22Rv1 (cell line): ENCODE results near the gene DNM3.

ENCODE experiments used
- ZFX ChIP-seq: fragments of 450-650 bp; IDR thresholded peaks from 2 replicates; pipeline ENCODE4 v1.6.1; 2017; ENCODE audit warnings: antibody characterized with exemption, borderline replicate concordance
- TF ChIP-seq, protein P1 (sequence below): fragments of 450-650 bp; IDR thresholded peaks from 2 replicates; pipeline ENCODE4 v1.5.1; 2017; ENCODE audit warnings: mild to moderate bottlenecking

DNA sequence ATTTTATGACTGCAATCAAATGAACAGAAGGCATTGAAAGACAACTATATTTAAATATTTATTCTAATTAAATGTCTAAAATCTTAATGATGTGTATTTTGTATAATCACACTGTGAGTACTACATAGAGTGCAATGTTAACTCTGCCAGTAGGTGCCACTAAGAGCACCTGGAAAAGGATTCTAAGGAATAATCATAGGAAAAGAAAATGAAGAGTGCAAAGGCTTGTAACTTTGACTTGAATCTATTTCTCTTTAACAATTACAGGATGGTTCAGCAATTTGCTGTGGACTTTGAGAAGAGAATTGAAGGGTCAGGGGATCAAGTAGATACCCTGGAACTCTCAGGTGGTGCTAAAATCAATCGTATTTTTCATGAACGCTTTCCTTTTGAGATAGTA is 200.4 kb downstream of the DNM3 start:
- TF ChIP-seq, protein P1, sequence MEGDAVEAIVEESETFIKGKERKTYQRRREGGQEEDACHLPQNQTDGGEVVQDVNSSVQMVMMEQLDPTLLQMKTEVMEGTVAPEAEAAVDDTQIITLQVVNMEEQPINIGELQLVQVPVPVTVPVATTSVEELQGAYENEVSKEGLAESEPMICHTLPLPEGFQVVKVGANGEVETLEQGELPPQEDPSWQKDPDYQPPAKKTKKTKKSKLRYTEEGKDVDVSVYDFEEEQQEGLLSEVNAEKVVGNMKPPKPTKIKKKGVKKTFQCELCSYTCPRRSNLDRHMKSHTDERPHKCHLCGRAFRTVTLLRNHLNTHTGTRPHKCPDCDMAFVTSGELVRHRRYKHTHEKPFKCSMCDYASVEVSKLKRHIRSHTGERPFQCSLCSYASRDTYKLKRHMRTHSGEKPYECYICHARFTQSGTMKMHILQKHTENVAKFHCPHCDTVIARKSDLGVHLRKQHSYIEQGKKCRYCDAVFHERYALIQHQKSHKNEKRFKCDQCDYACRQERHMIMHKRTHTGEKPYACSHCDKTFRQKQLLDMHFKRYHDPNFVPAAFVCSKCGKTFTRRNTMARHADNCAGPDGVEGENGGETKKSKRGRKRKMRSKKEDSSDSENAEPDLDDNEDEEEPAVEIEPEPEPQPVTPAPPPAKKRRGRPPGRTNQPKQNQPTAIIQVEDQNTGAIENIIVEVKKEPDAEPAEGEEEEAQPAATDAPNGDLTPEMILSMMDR: peak; percentile 47
- TF ChIP-seq ZFX: no peak
